Hypothalamus (tissue), 51 donors: Measurements from ENCODE around the gene PGR.

ENCODE experiments used
- DNase-seq, 51 donors: peaks; one replicate each; lab custom pipeline; 2025; lab: John Stamatoyannopoulos, UW

The PGR gene

GRCh38 chr11:101129203-101129943 lies at the start of gene PGR:
TSS of gene PGR (minus strand) at chr11:101129813. CDS start at chr11:101129070, 743 bp downstream.
- DNase-seq, result no peak

- no peak for DNase-seq
Observed at GRCh38 chr11:101176381-101176780, 46.8 kb upstream of the PGR start.

- DNase-seq, result no peak
Observed at GRCh38 chr11:101169944-101170343, 40.3 kb upstream of the PGR start.

- no peak for DNase-seq
Observed at GRCh38 chr11:101166038-101166437, 36.4 kb upstream of the PGR start.

GRCh38 chr11:101158119-101158518 lies 28.5 kb upstream of the PGR start:
- no peak for DNase-seq

- DNase-seq, result no peak
Observed at GRCh38 chr11:101138245-101138930, 8.8 kb upstream of the PGR start.

- DNase-seq, result no peak
Observed at GRCh38 chr11:101133190-101133589, 3.6 kb upstream of the PGR start.

- DNase-seq, result no peak
Observed at GRCh38 chr11:101128571-101129202, 926 bp downstream of the PGR start.

- peak in 2 of 51 donors; percentile 4 to 7 for DNase-seq
Observed at GRCh38 chr11:101127699-101128570, 1.7 kb downstream of the PGR start.

- DNase-seq, result no peak
Observed at GRCh38 chr11:101127197-101127698, 2.4 kb downstream of the PGR start.

- no peak for DNase-seq
Observed at GRCh38 chr11:101126551-101127196, 2.9 kb downstream of the PGR start.

- no peak for DNase-seq
Observed at GRCh38 chr11:101115671-101116160, 13.9 kb downstream of the PGR start.

GRCh38 chr11:101113540-101113939 lies 16.1 kb downstream of the PGR start:
- DNase-seq, result no peak

- DNase-seq, result no peak
Observed at GRCh38 chr11:101104716-101105115, 24.9 kb downstream of the PGR start.

- DNase-seq, result no peak
Observed at GRCh38 chr11:101103433-101103832, 26.2 kb downstream of the PGR start.

GRCh38 chr11:101100601-101101000 lies 29.0 kb downstream of the PGR start:
- no peak for DNase-seq

GRCh38 chr11:101096036-101096704 lies 33.4 kb downstream of the PGR start:
- no peak for DNase-seq

GRCh38 chr11:101091781-101092180 lies 37.8 kb downstream of the PGR start:
- DNase-seq, result no peak

- DNase-seq, result no peak
Observed at GRCh38 chr11:101090679-101091270, 38.8 kb downstream of the PGR start.
